ENCODE measurements around the gene SLC2A9.

GRCh38 chr4:10056334-10057022 lies 35.2 kb upstream of the SLC2A9 start:
- no peak for TF ChIP-seq CTCF (IDR thresholded peaks at IDR 0.05)
- no peak for TF ChIP-seq REST (IDR thresholded peaks at IDR 0.05; ENCODE audit: insufficient read depth in 1 of 2, low read depth in 2 of 2, low read length in 1 of 2)

Measured in Panc1 (cell line).